Bronchial epithelial cell (primary cell): ENCODE data around the gene PDXP. TPM values are rescaled to one million over a fixed set of nuclear protein-coding genes. Genes with fewer than 3 reads are reported as not detected.

Experiments
- DNase-seq: peaks from one replicate; pipeline ENCODE4 v3.0.0-alpha.2; 2010; ENCODE audit warnings: low read depth
- FAIRE-seq: peaks from 2 replicates; lab custom pipeline; 2011; peaks lifted over from hg19 to GRCh38; lab: Jason Lieb, UNC
- H3K27me3 ChIP-seq: 2 replicates; pipeline ENCODE4 v1.5.1; 2011; ENCODE audit warnings: low read length; ENCODE audit not compliant: control insufficient read depth, insufficient read depth
- H3K36me3 ChIP-seq: 2 replicates; pipeline ENCODE4 v1.5.1; 2011; ENCODE audit warnings: low read length; ENCODE audit not compliant: control insufficient read depth, insufficient read depth
- H3K4me3 ChIP-seq: 2 replicates; pipeline ENCODE4 v1.5.1; 2011; ENCODE audit warnings: mild to moderate bottlenecking, low read depth, low read length, control low read depth
- CTCF ChIP-seq: IDR thresholded peaks from 2 replicates; pipeline ENCODE4 v1.5.1; 2011; ENCODE audit warnings: mild to moderate bottlenecking, moderate library complexity, low read length, control low read depth, inconsistent platforms; ENCODE audit not compliant: insufficient read depth, severe bottlenecking
- total RNA-seq: library from RNA; depleted of rRNA; stranded (reverse); fragments of >200 nt; gene quantifications from 2 replicates; pipeline ENCODE4 v1.2.1, GENCODE V29; 2014

PDXP gene
- total RNA-seq, 1 donor from 2014 or later, result 3.4 TPM

GRCh38 chr22:37621352-37621860, 37.1 kb upstream of the PDXP start:
- no peak for DNase-seq
- Histone ChIP-seq H3K36me3 (peaks cover 23% of the 10 kb centered on the region), H3K27me3 (no peaks in the 10 kb centered on the region), H3K4me3 (no peak overlapping the region)
- no peak for TF ChIP-seq CTCF
- no peak for FAIRE-seq

GRCh38 chr22:37623075-37624016, 35.2 kb upstream of the PDXP start:
- no peak for FAIRE-seq
- Histone ChIP-seq H3K27me3 (no peaks in the 10 kb centered on the region), H3K36me3 (peaks cover 16% of the 10 kb centered on the region), H3K4me3 (no peak overlapping the region)
- peak; percentile 68 for TF ChIP-seq CTCF
- no peak for DNase-seq

DNA sequence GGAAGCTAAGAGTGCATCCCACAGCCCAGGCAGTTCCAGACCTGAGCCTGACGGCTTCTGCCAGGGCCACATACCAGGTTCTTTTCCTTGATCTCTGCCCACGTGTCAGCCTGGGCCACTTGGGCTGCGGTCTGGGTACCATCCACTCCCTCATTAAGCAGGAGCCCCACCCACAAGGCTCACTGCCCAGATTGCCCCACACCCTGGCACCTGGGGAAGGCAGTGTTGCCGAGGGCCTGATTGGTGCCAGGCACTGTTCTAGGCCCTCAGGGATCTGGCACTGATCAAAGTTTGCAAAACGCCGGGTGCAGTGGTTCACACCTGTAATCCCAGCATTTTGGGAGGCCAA, 34.5 kb upstream of the PDXP start:
- TF ChIP-seq CTCF, result no peak
- no peak overlapping the region for H3K4me3 ChIP-seq
- no peaks in the 10 kb centered on the region for H3K27me3 ChIP-seq
- DNase-seq (no peak), FAIRE-seq (no peak)
- H3K36me3 ChIP-seq, result peaks cover 16% of the 10 kb centered on the region

- FAIRE-seq (no peak), DNase-seq (no peak)
- no peak for TF ChIP-seq CTCF
- no peak overlapping the region for H3K4me3 ChIP-seq
- H3K27me3 ChIP-seq, result no peaks in the 10 kb centered on the region
- H3K36me3 ChIP-seq, result peaks cover 16% of the 10 kb centered on the region
Observed at GRCh38 chr22:37624876-37625275, 33.6 kb upstream of the PDXP start.

- H3K27me3 ChIP-seq, result no peaks in the 10 kb centered on the region
- DNase-seq (no peak), FAIRE-seq (no peak)
- peaks cover 16% of the 10 kb centered on the region for H3K36me3 ChIP-seq
- no peak for TF ChIP-seq CTCF
- H3K4me3 ChIP-seq, result no peak overlapping the region
Observed at GRCh38 chr22:37625737-37626136, 32.8 kb upstream of the PDXP start.
